ENCODE measurements around the gene PHOSPHO2. TPM values are rescaled to one million over a fixed set of nuclear protein-coding genes. Genes with fewer than 3 reads are reported as not detected.

Gene PHOSPHO2
- total and polyA plus RNA-seq, 4 donors = 1.4 to 5.3 (median 3.6) TPM

GRCh38 chr2:169717691-169718063, 23.4 kb downstream of the PHOSPHO2 start (continued):
- TF ChIP-seq, protein P1, sequence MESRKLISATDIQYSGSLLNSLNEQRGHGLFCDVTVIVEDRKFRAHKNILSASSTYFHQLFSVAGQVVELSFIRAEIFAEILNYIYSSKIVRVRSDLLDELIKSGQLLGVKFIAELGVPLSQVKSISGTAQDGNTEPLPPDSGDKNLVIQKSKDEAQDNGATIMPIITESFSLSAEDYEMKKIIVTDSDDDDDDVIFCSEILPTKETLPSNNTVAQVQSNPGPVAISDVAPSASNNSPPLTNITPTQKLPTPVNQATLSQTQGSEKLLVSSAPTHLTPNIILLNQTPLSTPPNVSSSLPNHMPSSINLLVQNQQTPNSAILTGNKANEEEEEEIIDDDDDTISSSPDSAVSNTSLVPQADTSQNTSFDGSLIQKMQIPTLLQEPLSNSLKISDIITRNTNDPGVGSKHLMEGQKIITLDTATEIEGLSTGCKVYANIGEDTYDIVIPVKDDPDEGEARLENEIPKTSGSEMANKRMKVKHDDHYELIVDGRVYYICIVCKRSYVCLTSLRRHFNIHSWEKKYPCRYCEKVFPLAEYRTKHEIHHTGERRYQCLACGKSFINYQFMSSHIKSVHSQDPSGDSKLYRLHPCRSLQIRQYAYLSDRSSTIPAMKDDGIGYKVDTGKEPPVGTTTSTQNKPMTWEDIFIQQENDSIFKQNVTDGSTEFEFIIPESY (IDR thresholded peaks at IDR 0.05) = no peak
- no peak for TF ChIP-seq TAF1 (conservative IDR thresholded peaks at IDR 0.05)
- no peak for TF ChIP-seq RAD21 (IDR thresholded peaks at IDR 0.05)
- TF ChIP-seq, protein P2, sequence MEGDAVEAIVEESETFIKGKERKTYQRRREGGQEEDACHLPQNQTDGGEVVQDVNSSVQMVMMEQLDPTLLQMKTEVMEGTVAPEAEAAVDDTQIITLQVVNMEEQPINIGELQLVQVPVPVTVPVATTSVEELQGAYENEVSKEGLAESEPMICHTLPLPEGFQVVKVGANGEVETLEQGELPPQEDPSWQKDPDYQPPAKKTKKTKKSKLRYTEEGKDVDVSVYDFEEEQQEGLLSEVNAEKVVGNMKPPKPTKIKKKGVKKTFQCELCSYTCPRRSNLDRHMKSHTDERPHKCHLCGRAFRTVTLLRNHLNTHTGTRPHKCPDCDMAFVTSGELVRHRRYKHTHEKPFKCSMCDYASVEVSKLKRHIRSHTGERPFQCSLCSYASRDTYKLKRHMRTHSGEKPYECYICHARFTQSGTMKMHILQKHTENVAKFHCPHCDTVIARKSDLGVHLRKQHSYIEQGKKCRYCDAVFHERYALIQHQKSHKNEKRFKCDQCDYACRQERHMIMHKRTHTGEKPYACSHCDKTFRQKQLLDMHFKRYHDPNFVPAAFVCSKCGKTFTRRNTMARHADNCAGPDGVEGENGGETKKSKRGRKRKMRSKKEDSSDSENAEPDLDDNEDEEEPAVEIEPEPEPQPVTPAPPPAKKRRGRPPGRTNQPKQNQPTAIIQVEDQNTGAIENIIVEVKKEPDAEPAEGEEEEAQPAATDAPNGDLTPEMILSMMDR (IDR thresholded peaks at IDR 0.05; ENCODE audit: low read depth, low read length, missing input control) = no peak

DNA sequence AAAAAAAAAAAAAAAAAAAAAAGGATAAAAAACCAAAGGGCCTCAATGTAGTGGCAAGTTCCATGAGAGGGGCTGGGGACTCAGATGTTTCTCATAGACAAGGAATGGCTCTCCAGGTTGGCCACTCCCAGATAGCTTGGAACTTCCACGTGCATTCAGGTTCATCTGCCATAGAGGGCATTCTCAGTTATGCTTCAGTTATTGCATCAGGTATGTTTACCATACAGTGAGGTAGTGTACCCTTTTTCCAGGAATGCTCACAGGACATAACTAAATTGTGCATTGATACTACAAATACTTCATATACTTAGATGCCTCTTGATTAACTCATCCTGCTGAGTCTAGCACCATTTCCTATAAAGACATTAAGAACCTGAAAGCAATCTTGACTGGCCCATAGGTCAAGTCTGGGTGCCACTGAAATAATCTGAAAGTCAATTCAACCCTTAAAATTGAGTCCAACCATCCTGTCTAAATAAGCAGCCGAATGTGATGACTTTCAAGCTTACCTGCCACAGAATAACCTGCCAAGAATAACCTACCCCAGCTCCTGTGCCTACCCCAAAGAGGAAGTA, 24.7 kb downstream of the PHOSPHO2 start:
- Histone ChIP-seq H3K4me3 (ENCODE audit: low read depth in 1 of 3, low read length in 3 of 3) (no peak overlapping the region), H3K27ac (ENCODE audit: low read depth in 1 of 2, low read length in 2 of 2) (no peak overlapping the region), H3K9ac (ENCODE audit: low read depth in 1 of 2, low read length in 2 of 2) (no peak overlapping the region), H3K27me3 (ENCODE audit: control insufficient read depth in 4 of 4, insufficient read depth in 4 of 4, low read length in 3 of 4) (no peaks in the 10 kb centered on the region), H3K36me3 (ENCODE audit: control insufficient read depth in 4 of 4, insufficient read depth in 3 of 4, low read depth in 1 of 4, low read length in 3 of 4) (no peaks in the 10 kb centered on the region), H3K4me1 (ENCODE audit: control insufficient read depth in 4 of 4, insufficient read depth in 4 of 4, low read length in 3 of 4) (peaks cover 0 to 19% (median 14%) of the 10 kb centered on the region in 4 donors), H3K9me3 (ENCODE audit: control insufficient read depth in 4 of 4, low read length in 3 of 4) (no peaks in the 10 kb centered on the region)
- DNase-seq (ENCODE audit: low spot score) = no peak
- WGBS = 80% methylated on average over 2 of the region's 2 CpGs
- TF ChIP-seq HNF4A (conservative IDR thresholded peaks at IDR 0.05) = no peak
- TF ChIP-seq RXRA (IDR thresholded peaks at IDR 0.05) = no peak
- no peak for TF ChIP-seq FOXA1 (IDR thresholded peaks at IDR 0.05)
- no peak for TF ChIP-seq EGR1 (IDR thresholded peaks at IDR 0.05; ENCODE audit: low read depth in 2 of 2)
- TF ChIP-seq NR2F2 (IDR thresholded peaks at IDR 0.05) = no peak
- TF ChIP-seq, protein P3, sequence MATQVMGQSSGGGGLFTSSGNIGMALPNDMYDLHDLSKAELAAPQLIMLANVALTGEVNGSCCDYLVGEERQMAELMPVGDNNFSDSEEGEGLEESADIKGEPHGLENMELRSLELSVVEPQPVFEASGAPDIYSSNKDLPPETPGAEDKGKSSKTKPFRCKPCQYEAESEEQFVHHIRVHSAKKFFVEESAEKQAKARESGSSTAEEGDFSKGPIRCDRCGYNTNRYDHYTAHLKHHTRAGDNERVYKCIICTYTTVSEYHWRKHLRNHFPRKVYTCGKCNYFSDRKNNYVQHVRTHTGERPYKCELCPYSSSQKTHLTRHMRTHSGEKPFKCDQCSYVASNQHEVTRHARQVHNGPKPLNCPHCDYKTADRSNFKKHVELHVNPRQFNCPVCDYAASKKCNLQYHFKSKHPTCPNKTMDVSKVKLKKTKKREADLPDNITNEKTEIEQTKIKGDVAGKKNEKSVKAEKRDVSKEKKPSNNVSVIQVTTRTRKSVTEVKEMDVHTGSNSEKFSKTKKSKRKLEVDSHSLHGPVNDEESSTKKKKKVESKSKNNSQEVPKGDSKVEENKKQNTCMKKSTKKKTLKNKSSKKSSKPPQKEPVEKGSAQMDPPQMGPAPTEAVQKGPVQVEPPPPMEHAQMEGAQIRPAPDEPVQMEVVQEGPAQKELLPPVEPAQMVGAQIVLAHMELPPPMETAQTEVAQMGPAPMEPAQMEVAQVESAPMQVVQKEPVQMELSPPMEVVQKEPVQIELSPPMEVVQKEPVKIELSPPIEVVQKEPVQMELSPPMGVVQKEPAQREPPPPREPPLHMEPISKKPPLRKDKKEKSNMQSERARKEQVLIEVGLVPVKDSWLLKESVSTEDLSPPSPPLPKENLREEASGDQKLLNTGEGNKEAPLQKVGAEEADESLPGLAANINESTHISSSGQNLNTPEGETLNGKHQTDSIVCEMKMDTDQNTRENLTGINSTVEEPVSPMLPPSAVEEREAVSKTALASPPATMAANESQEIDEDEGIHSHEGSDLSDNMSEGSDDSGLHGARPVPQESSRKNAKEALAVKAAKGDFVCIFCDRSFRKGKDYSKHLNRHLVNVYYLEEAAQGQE (IDR thresholded peaks at IDR 0.05) = no peak
- TF ChIP-seq, protein P2 (IDR thresholded peaks at IDR 0.05; ENCODE audit: low read depth, low read length, missing input control) = no peak
- TF ChIP-seq RAD21 (IDR thresholded peaks at IDR 0.05) = no peak
- no peak for TF ChIP-seq ATF3 (IDR thresholded peaks at IDR 0.05)
- TF ChIP-seq, protein P1 (IDR thresholded peaks at IDR 0.05) = no peak
- TF ChIP-seq TAF1 (conservative IDR thresholded peaks at IDR 0.05) = no peak
- TF ChIP-seq SP1 (IDR thresholded peaks at IDR 0.05) = no peak
- no peak for TF ChIP-seq JUND (IDR thresholded peaks at IDR 0.05)
- TF ChIP-seq HNF4G (IDR thresholded peaks at IDR 0.05) = no peak
- TF ChIP-seq FOXA2 (IDR thresholded peaks at IDR 0.05) = no peak
